HG03442 (cell line): ENCODE data around the gene KCNJ12.
"Not testable (repeated sequence)": the region's sequence is repeated elsewhere in the genome, so short reads cannot be mapped to it uniquely, and the experiment has no call there.

Source experiments
- ATAC-seq: cut with Tn5 transposase; IDR thresholded peaks from one replicate; pipeline ENCODE4 v1.9.1; 2021; ENCODE audit warnings: mild to moderate bottlenecking, moderate library complexity; ENCODE audit not compliant: unreplicated experiment

Gene KCNJ12

GRCh38 chr17:21436883-21437836 is 61.0 kb downstream of the KCNJ12 start:
- ATAC-seq, result not testable (repeated sequence)

GRCh38 chr17:21438316-21439014 is 62.3 kb downstream of the KCNJ12 start:
- peak; percentile 46 for ATAC-seq

- ATAC-seq, result not testable (repeated sequence)
Measured at GRCh38 chr17:21439015-21439336, 62.8 kb downstream of the KCNJ12 start.

GRCh38 chr17:21445091-21445650 is 69.0 kb downstream of the KCNJ12 start:
- no peak for ATAC-seq

DNA sequence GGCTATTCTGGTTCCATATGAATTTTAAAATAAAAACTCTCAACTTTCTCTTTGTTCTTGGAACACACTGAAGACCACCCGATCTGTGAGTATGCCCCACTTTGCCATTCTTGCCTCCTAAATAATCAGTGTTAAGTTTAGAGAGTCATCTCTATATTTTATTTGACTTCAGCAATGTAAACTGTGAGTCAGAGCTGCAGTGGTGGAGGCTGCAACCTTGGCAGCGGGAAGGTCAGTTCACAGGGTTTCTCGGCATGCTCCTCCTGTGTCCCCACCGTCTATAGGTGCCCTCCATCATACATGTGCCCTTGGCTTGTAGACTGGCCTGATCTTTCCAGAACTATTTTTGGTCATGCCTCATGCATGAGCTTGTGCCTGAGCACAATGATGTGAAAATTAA is 71.4 kb downstream of the KCNJ12 start:
- ATAC-seq, result not testable (repeated sequence)

DNA sequence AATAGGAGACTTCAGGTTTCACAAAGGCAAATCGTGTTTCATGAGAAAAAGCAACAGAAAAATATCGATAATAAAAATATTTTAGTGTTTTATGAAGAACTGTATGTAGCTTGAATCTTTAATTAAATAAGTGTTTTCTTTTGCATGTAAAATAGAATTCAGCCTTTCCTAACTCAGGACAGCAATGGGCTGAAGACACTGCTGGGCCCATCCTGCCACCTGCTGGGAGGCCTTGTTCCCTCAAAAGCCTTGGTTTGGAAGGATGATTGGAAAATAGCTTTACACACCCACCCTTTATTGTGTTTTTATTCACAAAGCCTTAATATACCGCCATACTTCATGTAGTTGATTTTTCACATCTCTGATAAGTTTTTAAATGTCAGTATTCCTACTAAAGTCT is 73.7 kb downstream of the KCNJ12 start:
- not testable (repeated sequence) for ATAC-seq

GRCh38 chr17:21451975-21452374 is 75.8 kb downstream of the KCNJ12 start:
- no peak for ATAC-seq

DNA sequence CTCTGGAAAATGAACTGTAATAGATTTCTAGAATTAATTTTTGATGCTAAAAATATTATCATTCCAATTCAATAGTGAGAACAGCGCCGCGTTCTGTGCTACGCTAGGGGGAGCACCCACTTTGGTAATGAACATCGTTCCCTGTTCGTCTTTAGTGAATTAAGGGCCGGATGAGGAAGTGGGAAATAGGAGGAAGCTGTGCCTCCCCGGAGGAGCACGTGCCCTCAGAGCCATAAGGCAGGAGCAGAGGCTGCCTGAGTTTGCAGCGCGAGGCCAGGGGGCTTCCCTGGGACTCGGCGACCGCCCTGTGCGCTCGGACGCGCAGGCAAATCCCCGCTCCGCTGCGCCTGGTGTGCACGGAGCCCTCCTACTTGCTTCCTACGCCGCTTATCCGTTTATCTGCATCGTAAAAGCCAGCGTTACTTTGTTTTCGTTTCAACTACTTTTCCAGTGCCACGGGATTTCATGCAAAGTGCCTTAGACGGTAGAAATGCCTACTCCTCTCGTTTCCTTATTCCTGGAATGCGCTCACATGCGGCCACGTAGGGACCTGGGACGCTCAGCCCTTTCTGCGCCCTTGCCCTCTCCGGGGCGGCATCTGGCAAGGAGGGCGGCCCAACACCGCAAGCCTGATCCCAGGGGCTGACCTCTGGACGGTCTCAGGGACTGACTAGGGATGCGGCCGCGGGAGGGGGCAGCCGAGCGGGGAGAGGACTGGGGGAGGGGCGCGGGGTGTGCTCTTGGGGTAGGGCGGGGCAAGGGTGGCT is 76.4 kb downstream of the KCNJ12 start:
- no peak for ATAC-seq

DNA sequence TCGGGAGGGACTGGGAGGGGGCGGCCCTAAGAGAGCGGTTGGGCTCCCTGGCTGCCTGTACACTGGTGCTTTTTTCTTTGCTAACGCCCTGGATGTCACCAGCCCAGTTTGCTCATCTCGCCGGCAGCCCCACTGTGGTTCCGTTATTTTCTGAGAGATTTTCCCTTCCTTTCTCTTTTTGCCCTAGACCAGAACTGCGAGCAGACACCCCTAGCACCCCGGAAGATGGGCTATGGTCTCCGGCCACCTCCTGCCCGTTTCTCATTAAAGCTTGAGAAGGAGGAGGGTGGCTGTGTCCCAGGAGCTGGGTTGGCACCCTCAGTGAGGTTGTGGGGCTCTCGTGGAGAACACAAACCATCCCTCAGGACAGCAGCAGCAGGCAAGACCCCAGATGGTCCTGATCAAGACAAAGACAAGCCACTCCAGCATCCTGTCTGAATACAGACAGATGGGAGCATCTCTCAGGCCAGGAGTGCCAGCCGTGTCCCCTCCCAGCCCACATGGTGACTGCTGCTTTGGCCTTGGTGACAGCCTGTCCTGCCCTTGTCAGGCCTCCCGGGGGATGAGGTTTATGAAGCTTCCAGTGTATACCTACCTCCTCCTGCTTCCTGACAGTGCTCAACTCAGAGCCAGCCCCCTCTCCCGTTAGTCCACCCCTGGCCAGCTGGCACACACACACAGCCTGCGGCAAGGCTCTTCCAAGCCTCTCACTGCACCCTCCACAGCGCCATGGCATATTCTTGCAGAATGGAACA is 77.2 kb downstream of the KCNJ12 start:
- ATAC-seq, result no peak

DNA sequence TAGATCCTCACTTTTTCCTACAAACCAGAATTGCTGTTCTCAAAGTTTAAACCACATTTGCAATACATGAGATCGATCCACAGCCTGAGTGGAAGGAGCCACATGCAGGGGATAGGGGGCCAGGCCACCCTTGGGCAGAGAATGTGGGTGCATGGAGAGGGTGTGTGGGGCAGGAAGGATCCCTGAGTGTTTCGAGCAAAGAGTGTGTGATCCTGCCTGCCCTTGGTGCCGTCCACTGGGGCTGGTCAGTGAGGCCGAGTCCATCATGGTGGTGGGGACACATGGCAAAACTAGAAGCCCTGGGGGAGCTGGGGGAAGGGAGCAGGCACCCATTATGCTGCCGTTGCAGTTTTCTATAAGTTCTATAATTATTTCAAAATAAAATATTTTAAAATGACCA is 77.8 kb downstream of the KCNJ12 start:
- ATAC-seq, result not testable (repeated sequence)

DNA sequence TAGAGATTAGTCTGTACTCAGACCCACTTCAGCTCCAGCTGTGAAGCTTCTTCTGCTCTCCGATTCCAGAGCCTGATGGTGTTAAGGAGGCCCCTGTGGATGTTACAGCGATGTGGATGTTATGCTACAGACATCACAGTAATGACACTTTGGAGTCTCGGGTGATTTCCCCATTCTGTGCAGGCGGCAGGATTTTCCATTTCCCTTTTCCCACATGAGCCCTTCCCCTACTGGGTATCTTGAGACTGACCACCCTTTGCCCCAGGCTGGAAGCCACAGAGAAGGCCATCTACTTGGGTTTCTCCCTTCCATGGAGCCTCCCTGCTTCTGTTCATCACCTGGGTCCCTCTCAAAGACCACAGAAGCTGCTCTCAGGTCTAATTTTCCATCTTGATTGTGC is 78.3 kb downstream of the KCNJ12 start:
- no peak for ATAC-seq

DNA sequence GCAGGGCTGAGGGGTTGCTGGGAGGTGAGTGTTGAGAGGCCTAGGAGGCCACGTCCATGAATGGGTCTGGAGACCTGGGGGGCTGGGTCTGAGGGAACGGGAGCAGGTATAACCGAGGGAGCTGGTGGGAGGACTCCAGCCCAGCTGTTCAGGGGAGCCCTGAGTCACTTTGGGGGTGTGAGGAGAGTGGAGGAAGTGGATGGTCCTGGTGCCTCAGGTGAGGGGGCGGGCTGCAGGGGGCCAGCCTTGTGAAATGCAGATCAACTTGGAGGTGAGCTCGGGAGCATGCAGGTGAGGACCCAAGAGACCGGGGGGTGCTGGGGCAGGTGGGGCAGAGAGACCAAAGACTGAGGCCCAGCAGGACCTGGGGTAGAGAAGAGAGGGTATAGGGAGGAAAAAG is 79.6 kb downstream of the KCNJ12 start:
- no peak for ATAC-seq

DNA sequence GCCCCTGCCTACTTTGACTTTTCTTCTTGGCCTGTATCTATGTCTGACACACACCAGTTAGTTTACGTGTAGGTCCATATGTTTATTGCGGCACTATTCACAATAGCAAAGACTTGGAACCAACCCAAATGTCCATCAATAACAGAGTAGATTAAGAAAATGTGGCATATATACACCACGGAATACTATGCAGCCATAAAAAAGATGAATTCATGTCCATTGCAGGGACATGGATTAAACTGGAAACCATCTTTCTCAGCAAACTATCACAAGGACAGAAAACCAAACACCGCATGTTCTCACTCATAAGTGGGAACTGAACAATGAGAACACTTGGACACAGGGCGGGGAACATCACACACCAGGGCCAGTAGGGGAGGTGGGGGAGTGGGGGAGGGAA is 80.3 kb downstream of the KCNJ12 start:
- ATAC-seq, result not testable (repeated sequence)

DNA sequence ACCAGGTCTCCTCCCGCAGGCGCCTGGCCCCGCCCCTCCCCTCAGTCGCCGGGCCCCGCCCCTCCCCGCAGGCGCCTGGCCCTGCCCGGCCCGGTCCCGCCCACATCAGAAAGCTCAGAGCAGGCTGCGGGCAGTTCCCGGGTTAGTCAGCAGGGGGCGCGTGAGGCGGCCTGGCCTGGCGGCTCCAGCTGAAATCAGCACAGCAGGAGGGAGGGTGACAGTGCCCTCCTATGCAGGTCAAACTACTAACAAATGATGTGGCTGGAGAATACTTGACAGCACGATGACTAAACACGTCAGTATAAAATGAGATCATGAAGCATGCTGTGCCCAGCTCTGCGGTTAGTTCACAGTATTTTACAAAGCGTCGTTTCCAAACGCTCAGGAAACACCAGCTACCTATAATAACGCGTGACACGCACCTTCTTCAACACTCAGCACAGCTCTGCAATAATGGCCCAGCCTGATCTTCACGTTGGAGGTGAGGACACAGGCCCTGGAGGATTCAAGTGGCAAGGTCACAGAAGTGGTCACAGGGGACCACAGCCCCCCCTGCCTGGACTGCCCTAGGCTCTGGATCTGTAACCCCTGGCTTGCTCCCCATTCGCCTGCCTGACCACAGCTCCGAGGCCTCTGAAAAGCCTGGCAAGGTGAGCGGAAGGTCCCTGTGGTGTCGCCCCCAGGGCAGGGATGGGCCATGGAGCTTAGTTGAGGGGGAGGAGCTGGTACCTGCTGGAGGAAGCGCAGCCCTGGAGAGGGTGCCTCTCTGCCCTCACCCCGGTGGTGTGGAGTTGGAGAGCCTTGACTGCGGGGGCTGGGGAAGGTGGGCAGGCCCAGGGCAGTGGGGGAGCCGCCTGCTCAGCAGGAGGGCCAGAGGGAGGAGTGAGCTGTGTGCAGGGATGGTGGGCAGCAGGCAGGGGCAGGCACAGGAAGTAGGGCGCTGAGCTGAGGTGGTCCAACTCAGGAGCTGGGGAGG is 81.2 kb downstream of the KCNJ12 start:
- ATAC-seq, result peak; percentile 86

DNA sequence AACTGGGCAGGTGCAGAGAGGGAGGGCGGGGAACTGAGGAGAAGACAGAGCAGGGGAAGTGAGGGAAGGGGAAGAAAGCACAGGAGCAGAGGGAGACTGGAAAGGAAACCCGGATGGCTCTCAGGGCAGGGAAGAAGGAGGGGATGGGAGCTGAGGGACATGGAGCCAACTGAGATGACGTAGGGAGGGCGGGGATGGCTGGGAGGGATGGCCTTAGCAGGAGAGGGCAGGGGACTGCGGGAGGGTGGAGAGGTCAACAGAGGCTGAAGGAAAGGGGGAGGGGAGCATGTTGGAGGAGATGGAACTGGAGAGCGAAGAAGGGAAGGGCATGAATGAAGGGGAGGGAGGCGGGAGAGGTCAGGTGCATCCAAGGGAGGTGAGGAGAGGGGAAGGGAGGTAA is 81.9 kb downstream of the KCNJ12 start:
- ATAC-seq, result no peak

- no peak for ATAC-seq
Measured at GRCh38 chr17:21459536-21459935, 83.4 kb downstream of the KCNJ12 start.

GRCh38 chr17:21460358-21460757 is 84.2 kb downstream of the KCNJ12 start:
- no peak for ATAC-seq

- no peak for ATAC-seq
Measured at GRCh38 chr17:21462237-21462636, 86.1 kb downstream of the KCNJ12 start.

DNA sequence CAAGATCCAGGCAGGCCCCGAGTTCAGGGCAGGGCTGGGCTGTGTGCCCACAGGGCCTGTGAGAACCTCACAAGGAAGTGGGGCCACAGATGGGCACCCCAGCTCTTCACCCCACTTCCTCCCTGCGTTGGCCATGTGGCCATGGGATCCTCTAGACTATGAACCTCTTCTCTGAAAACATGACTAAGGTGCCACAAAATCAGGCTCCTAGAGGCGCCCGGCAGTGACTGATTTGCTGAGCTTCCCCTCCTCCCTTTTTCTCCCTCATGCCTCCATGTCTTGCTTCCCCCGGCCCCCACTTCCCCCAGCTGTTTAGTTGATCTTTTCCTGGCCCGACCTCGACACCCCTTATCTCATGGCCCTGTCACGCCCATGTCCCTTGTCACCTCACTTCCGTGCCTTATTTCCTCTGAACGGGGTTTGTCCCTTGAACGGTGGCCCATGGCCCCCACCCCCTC is 87.1 kb downstream of the KCNJ12 start:
- no peak for ATAC-seq
